ENCODE results near the gene THAP7. TPM values are rescaled to one million over a fixed set of nuclear protein-coding genes. Genes with fewer than 3 reads are reported as not detected.

Gene THAP7
- total RNA-seq, 1 experiment from 2014 or later: 19.3 TPM

GRCh38 chr22:20957683-20958431 lies 44.1 kb downstream of the THAP7 start:
- peak; percentile 58 for DNase-seq (ENCODE audit: low spot score)
- CTCF ChIA-PET: interaction anchor here (0.6 to 5.1 kb wide), 18 partner anchors 10 to 207 kb away, joined by 3 to 72 read pairs (median 4); partner anchors contain the start of genes AIFM3, CRKL and LZTR1

GRCh38 chr22:20957102-20957682 lies 44.7 kb downstream of the THAP7 start:
- POLR2A ChIA-PET: interaction anchor here (0.6 to 1.8 kb wide), 9 partner anchors 9 to 72 kb away, joined by 3 to 11 read pairs (median 4); partner anchors contain the start of gene LZTR1
- CTCF ChIA-PET: interaction anchor here (0.6 to 5.1 kb wide), 27 partner anchors 10 to 207 kb away, joined by 3 to 72 read pairs (median 4); partner anchors contain the start of genes AIFM3, CRKL and LZTR1
- ATAC-seq (peak; percentile 41), DNase-seq (ENCODE audit: low spot score) (peak; percentile 55)
- Mint-ChIP-seq H3K36me3 (peaks cover 16% of the 10 kb centered on the region), H3K4me3 (peak overlapping the region; percentile 74), H3K27ac (no peak overlapping the region), H3K4me1 (peaks cover 12% of the 10 kb centered on the region), H3K9me3 (no peaks in the 10 kb centered on the region), H3K27me3 (ENCODE audit: low read depth) (peaks cover 15% of the 10 kb centered on the region; the same call in 1 of the 2 replicates)
- TF ChIP-seq TCF7 (CRISPR knock-in tag; IDR thresholded peaks at IDR 0.05; ENCODE audit: low read depth) (no peak), MYBL2 (CRISPR knock-in tag; IDR thresholded peaks at IDR 0.05) (peak; percentile 40; the same call in 1 of the 2 replicates), KAT7 (CRISPR knock-in tag; IDR thresholded peaks at IDR 0.05; ENCODE audit: borderline replicate concordance) (peak; percentile 42; the same call in 1 of the 2 replicates), USF1 (CRISPR knock-in tag; IDR thresholded peaks at IDR 0.05) (0 out of 2 replicates have a peak, but pooled peaks have one; percentile 4), ZNF317 (CRISPR knock-in tag; IDR thresholded peaks at IDR 0.05; ENCODE audit: borderline replicate concordance, low read depth) (no peak), OVOL2 (CRISPR knock-in tag; IDR thresholded peaks at IDR 0.05; ENCODE audit: borderline replicate concordance) (no peak), SMAD4 (CRISPR knock-in tag; IDR thresholded peaks at IDR 0.05) (no peak), PRDM15 (CRISPR knock-in tag; IDR thresholded peaks at IDR 0.05) (0 out of 2 replicates have a peak, but pooled peaks have one; percentile 27), TEAD1 (CRISPR knock-in tag; IDR thresholded peaks at IDR 0.05) (no peak), GABPB1 (CRISPR knock-in tag; IDR thresholded peaks at IDR 0.05) (no peak), MAX (CRISPR knock-in tag; IDR thresholded peaks at IDR 0.05) (peak; percentile 53; the same call in 1 of the 2 replicates), ZNF121 (CRISPR knock-in tag; IDR thresholded peaks at IDR 0.05) (no peak), NFATC4 (CRISPR knock-in tag; IDR thresholded peaks at IDR 0.05) (no peak)

More at GRCh38 chr22:20957683-20958431, 44.1 kb downstream of the THAP7 start:
- TF ChIP-seq RORB (CRISPR knock-in tag; IDR thresholded peaks at IDR 0.05) (no peak), NFYB (CRISPR knock-in tag; conservative IDR thresholded peaks at IDR 0.05; ENCODE audit: low read depth) (no peak), GTF2I (CRISPR knock-in tag; conservative IDR thresholded peaks at IDR 0.05) (no peak), KAT7 (CRISPR knock-in tag; IDR thresholded peaks at IDR 0.05; ENCODE audit: borderline replicate concordance) (0 out of 2 replicates have a peak, but pooled peaks have one; percentile 8), TP53 (CRISPR knock-in tag; IDR thresholded peaks at IDR 0.05) (no peak), CDX4 (CRISPR knock-in tag; IDR thresholded peaks at IDR 0.05; ENCODE audit: borderline replicate concordance) (no peak), PRDM15 (CRISPR knock-in tag; IDR thresholded peaks at IDR 0.05) (peak; percentile 46; the same call in 1 of the 2 replicates), ETV6 (CRISPR knock-in tag; IDR thresholded peaks at IDR 0.05) (0 out of 2 replicates have a peak, but pooled peaks have one; percentile 44)
- Mint-ChIP-seq H3K9me3 (no peaks in the 10 kb centered on the region), H3K27me3 (ENCODE audit: low read depth) (peaks cover 22% of the 10 kb centered on the region), H3K36me3 (peaks cover 9% of the 10 kb centered on the region), H3K4me1 (peaks cover 12% of the 10 kb centered on the region), H3K27ac (no peak overlapping the region), H3K4me3 (peak overlapping the region; percentile 74)
- POLR2A ChIA-PET: interaction anchor here (0.8 to 1.8 kb wide), 7 partner anchors 11 to 72 kb away, joined by 3 to 11 read pairs (median 3); partner anchors contain the start of gene LZTR1
- peak; percentile 74 for ATAC-seq

Data from WTC11 (cell line).